ENCODE results near the gene ARFGEF3. TPM values are rescaled to one million over a fixed set of nuclear protein-coding genes. Genes with fewer than 3 reads are reported as not detected.
A peak's percentile ranks its signal among the peaks of the same experiment; 100 is the strongest.

Gene ARFGEF3
- total RNA-seq, 2 donors from 2014 or later, result 0.53 to 0.76 TPM

GRCh38 chr6:138289739-138290138 lies 128.0 kb downstream of the ARFGEF3 start:
- Mint-ChIP-seq H3K27me3 (ENCODE audit: low read depth) (peaks cover 8% of the 10 kb centered on the region), H3K27ac (no peak overlapping the region), H3K4me1 (ENCODE audit: low read depth) (peaks cover 5% of the 10 kb centered on the region), H3K36me3 (ENCODE audit: insufficient read depth in 2 of 2) (no peaks in the 10 kb centered on the region), H3K4me3 (no peak overlapping the region), H3K9me3 (no peaks in the 10 kb centered on the region)
- DNase-seq (peak in 1 of 2 donors; percentile 7), ATAC-seq (replicated peaks in 1 of 2) (peak; percentile 25 to 32)

- H3K9me3 Mint-ChIP-seq, result no peaks in the 10 kb centered on the region
- H3K36me3 Mint-ChIP-seq (ENCODE audit: insufficient read depth in 2 of 2), result no peaks in the 10 kb centered on the region
- H3K4me3 Mint-ChIP-seq, result no peak overlapping the region
- H3K27ac Mint-ChIP-seq, result no peak overlapping the region
- peaks cover 5% of the 10 kb centered on the region for H3K4me1 Mint-ChIP-seq (ENCODE audit: low read depth)
- DNase-seq (no peak), ATAC-seq (replicated peaks in 1 of 2) (peak in 1 of 2 donors; percentile 9)
- H3K27me3 Mint-ChIP-seq (ENCODE audit: low read depth), result peaks cover 8% of the 10 kb centered on the region
Observed at GRCh38 chr6:138290423-138290962, 128.8 kb downstream of the ARFGEF3 start.

- DNase-seq (no peak), ATAC-seq (replicated peaks in 1 of 2) (no peak)
- H3K36me3 Mint-ChIP-seq (ENCODE audit: insufficient read depth in 2 of 2), result no peaks in the 10 kb centered on the region
- H3K27me3 Mint-ChIP-seq (ENCODE audit: low read depth), result peaks cover 8% of the 10 kb centered on the region
- peaks cover 5% of the 10 kb centered on the region for H3K4me1 Mint-ChIP-seq (ENCODE audit: low read depth)
- no peak overlapping the region for H3K4me3 Mint-ChIP-seq
- no peak overlapping the region for H3K27ac Mint-ChIP-seq
- no peaks in the 10 kb centered on the region for H3K9me3 Mint-ChIP-seq
Observed at GRCh38 chr6:138291036-138291848, 129.5 kb downstream of the ARFGEF3 start.

GRCh38 chr6:138291849-138292181 lies 130.1 kb downstream of the ARFGEF3 start:
- no peaks in the 10 kb centered on the region for H3K9me3 Mint-ChIP-seq
- ATAC-seq (replicated peaks in 1 of 2) (no peak), DNase-seq (no peak)
- no peak overlapping the region for H3K27ac Mint-ChIP-seq
- H3K4me1 Mint-ChIP-seq (ENCODE audit: low read depth), result peaks cover 5% of the 10 kb centered on the region
- no peak overlapping the region for H3K4me3 Mint-ChIP-seq
- H3K27me3 Mint-ChIP-seq (ENCODE audit: low read depth), result peaks cover 8% of the 10 kb centered on the region
- H3K36me3 Mint-ChIP-seq (ENCODE audit: insufficient read depth in 2 of 2), result no peaks in the 10 kb centered on the region

GRCh38 chr6:138292482-138292881 lies 130.7 kb downstream of the ARFGEF3 start:
- Mint-ChIP-seq H3K36me3 (ENCODE audit: insufficient read depth in 2 of 2) (no peaks in the 10 kb centered on the region), H3K9me3 (no peaks in the 10 kb centered on the region), H3K27ac (no peak overlapping the region), H3K4me3 (no peak overlapping the region), H3K4me1 (ENCODE audit: low read depth) (peaks cover 5% of the 10 kb centered on the region), H3K27me3 (ENCODE audit: low read depth) (peaks cover 8% of the 10 kb centered on the region)
- ATAC-seq (replicated peaks in 1 of 2) (no peak), DNase-seq (no peak)

GRCh38 chr6:138293428-138294395 lies 132.0 kb downstream of the ARFGEF3 start:
- Mint-ChIP-seq H3K4me1 (ENCODE audit: low read depth) (peaks cover 16% of the 10 kb centered on the region), H3K4me3 (no peak overlapping the region), H3K36me3 (ENCODE audit: insufficient read depth in 2 of 2) (no peaks in the 10 kb centered on the region), H3K27me3 (ENCODE audit: low read depth) (peaks cover 8% of the 10 kb centered on the region), H3K27ac (no peak overlapping the region), H3K9me3 (no peaks in the 10 kb centered on the region)
- no peak for ATAC-seq (replicated peaks in 1 of 2)
- DNase-seq, result no peak

- Mint-ChIP-seq H3K4me1 (ENCODE audit: low read depth) (peaks cover 11% of the 10 kb centered on the region), H3K9me3 (no peaks in the 10 kb centered on the region), H3K4me3 (no peak overlapping the region), H3K27ac (no peak overlapping the region), H3K36me3 (ENCODE audit: insufficient read depth in 2 of 2) (no peaks in the 10 kb centered on the region), H3K27me3 (ENCODE audit: low read depth) (peaks cover 15% of the 10 kb centered on the region)
- DNase-seq (no peak), ATAC-seq (replicated peaks in 1 of 2) (no peak)
Observed at GRCh38 chr6:138296381-138296780, 134.6 kb downstream of the ARFGEF3 start.

- Mint-ChIP-seq H3K36me3 (ENCODE audit: insufficient read depth in 2 of 2) (no peaks in the 10 kb centered on the region), H3K27ac (no peak overlapping the region), H3K9me3 (no peaks in the 10 kb centered on the region), H3K4me3 (no peak overlapping the region), H3K4me1 (ENCODE audit: low read depth) (peaks cover 11% of the 10 kb centered on the region), H3K27me3 (ENCODE audit: low read depth) (peaks cover 19% of the 10 kb centered on the region)
- DNase-seq (no peak), ATAC-seq (replicated peaks in 1 of 2) (no peak)
Observed at GRCh38 chr6:138296786-138297185, 135.0 kb downstream of the ARFGEF3 start.

GRCh38 chr6:138297761-138298298 lies 136.1 kb downstream of the ARFGEF3 start:
- H3K4me3 Mint-ChIP-seq, result no peak overlapping the region
- DNase-seq (peak in 1 of 2 donors; percentile 6), ATAC-seq (replicated peaks in 1 of 2) (peak; percentile 87 to 94)
- peaks cover 11% of the 10 kb centered on the region for H3K4me1 Mint-ChIP-seq (ENCODE audit: low read depth)
- no peaks in the 10 kb centered on the region for H3K36me3 Mint-ChIP-seq (ENCODE audit: insufficient read depth in 2 of 2)
- no peaks in the 10 kb centered on the region for H3K9me3 Mint-ChIP-seq
- H3K27me3 Mint-ChIP-seq (ENCODE audit: low read depth), result peaks cover 21% of the 10 kb centered on the region
- no peak overlapping the region for H3K27ac Mint-ChIP-seq

- ATAC-seq (replicated peaks in 1 of 2), result no peak
- Mint-ChIP-seq H3K4me1 (ENCODE audit: low read depth) (peaks cover 11% of the 10 kb centered on the region), H3K4me3 (no peak overlapping the region), H3K36me3 (ENCODE audit: insufficient read depth in 2 of 2) (no peaks in the 10 kb centered on the region), H3K9me3 (no peaks in the 10 kb centered on the region), H3K27ac (no peak overlapping the region), H3K27me3 (ENCODE audit: low read depth) (peaks cover 13% of the 10 kb centered on the region)
- DNase-seq, result no peak
Observed at GRCh38 chr6:138300469-138300868, 138.7 kb downstream of the ARFGEF3 start.

GRCh38 chr6:138302554-138302953 lies 140.8 kb downstream of the ARFGEF3 start:
- peaks cover 13% of the 10 kb centered on the region for H3K27me3 Mint-ChIP-seq (ENCODE audit: low read depth)
- no peak overlapping the region for H3K4me3 Mint-ChIP-seq
- H3K27ac Mint-ChIP-seq, result no peak overlapping the region
- DNase-seq (no peak), ATAC-seq (replicated peaks in 1 of 2) (no peak)
- peaks cover 11% of the 10 kb centered on the region for H3K4me1 Mint-ChIP-seq (ENCODE audit: low read depth)
- no peaks in the 10 kb centered on the region for H3K9me3 Mint-ChIP-seq
- H3K36me3 Mint-ChIP-seq (ENCODE audit: insufficient read depth in 2 of 2), result no peaks in the 10 kb centered on the region

GRCh38 chr6:138307352-138307751 lies 145.6 kb downstream of the ARFGEF3 start:
- ATAC-seq (replicated peaks in 1 of 2), result no peak
- H3K36me3 Mint-ChIP-seq (ENCODE audit: insufficient read depth in 2 of 2), result no peaks in the 10 kb centered on the region
- no peaks in the 10 kb centered on the region for H3K4me1 Mint-ChIP-seq (ENCODE audit: low read depth)
- no peak overlapping the region for H3K4me3 Mint-ChIP-seq
- DNase-seq, result no peak
- H3K27ac Mint-ChIP-seq, result no peak overlapping the region
- no peaks in the 10 kb centered on the region for H3K9me3 Mint-ChIP-seq
- no peaks in the 10 kb centered on the region for H3K27me3 Mint-ChIP-seq (ENCODE audit: low read depth)
